Hepatocyte (in vitro differentiated cells): ENCODE data around the gene LRRK1.

Experiments used
- EZH2 ChIP-seq: fragments of 200-600 bp; sonication (generic); IDR thresholded peaks from 2 replicates; pipeline ENCODE4 v1.6.1; 2016; ENCODE audit warnings: antibody characterized with exemption, mild to moderate bottlenecking, borderline replicate concordance
- EZH2phosphoT487 ChIP-seq: fragments of 200-600 bp; sonication (generic); IDR thresholded peaks from one replicate; pipeline ENCODE4 v1.6.1; 2018; ENCODE audit warnings: antibody characterized with exemption, mild to moderate bottlenecking, low read depth, moderate library complexity; ENCODE audit not compliant: unreplicated experiment, severe bottlenecking
- TF ChIP-seq, protein P1 (sequence below): fragments of 200-600 bp; sonication (generic); IDR thresholded peaks from 2 replicates; pipeline ENCODE4 v1.5.1; 2016; ENCODE audit warnings: antibody characterized with exemption, mild to moderate bottlenecking; ENCODE audit not compliant: poor library complexity

DNA sequence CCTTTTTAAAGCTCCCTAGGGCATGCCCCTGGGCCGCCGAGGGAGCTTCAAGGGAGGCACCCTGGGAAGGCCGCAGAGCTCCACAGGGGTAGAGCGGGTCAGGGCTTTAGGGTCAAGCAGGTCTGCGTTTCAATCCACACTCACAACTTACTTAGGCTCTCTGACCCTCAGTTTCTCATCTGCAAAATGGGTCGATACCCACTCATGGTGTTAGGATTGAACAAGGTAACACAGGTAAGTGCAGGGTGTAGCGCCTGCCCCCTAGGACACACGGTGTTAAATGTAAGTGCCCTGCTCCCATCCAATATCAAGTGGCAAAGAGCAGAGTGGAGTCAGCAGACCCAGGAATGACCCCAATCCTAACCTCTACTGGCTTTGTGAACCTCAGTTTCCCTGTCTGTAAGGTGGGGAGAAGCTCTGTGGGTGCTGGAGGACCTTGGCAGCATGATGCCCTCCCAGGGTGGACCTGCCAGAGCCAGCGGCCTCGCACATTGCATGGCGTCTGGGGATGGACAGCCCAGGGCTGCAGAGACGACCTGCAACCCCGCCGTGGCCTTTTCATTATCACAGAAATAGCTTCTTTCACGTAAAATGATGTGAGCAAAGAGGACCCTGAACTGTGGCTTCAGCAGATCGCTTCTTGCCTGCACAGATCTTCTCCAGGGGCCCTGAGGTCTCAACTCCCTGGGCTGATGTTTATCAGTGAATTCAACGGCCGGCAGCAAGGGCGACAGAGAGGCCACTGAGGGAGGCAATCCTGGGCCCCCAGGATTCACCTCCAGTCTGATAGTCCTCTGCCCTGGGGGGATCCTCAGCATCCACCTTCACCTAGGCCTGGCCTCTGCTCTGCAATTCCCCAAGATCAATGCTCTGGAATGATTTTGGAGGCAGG is 194.2 kb downstream of the LRRK1 start:
- TF ChIP-seq EZH2 = no peak
- TF ChIP-seq, protein P1, sequence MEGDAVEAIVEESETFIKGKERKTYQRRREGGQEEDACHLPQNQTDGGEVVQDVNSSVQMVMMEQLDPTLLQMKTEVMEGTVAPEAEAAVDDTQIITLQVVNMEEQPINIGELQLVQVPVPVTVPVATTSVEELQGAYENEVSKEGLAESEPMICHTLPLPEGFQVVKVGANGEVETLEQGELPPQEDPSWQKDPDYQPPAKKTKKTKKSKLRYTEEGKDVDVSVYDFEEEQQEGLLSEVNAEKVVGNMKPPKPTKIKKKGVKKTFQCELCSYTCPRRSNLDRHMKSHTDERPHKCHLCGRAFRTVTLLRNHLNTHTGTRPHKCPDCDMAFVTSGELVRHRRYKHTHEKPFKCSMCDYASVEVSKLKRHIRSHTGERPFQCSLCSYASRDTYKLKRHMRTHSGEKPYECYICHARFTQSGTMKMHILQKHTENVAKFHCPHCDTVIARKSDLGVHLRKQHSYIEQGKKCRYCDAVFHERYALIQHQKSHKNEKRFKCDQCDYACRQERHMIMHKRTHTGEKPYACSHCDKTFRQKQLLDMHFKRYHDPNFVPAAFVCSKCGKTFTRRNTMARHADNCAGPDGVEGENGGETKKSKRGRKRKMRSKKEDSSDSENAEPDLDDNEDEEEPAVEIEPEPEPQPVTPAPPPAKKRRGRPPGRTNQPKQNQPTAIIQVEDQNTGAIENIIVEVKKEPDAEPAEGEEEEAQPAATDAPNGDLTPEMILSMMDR = no peak
- no peak for TF ChIP-seq EZH2phosphoT487
